ENCODE measurements around the gene ZNF768. TPM values are rescaled to one million over a fixed set of nuclear protein-coding genes. Genes with fewer than 3 reads are reported as not detected.
A peak's percentile ranks its signal among the peaks of the same experiment; 100 is the strongest.

Gene ZNF768
- total and polyA plus RNA-seq, 2 experiments from 2014 or later: 8.3 to 43.0 TPM

- TF ChIP-seq REST (IDR thresholded peaks at IDR 0.05; ENCODE audit: unreplicated experiment) (no peak), STAT1 (IDR thresholded peaks at IDR 0.05; ENCODE audit: unreplicated experiment) (no peak), POLR2AphosphoS5 (IDR thresholded peaks at IDR 0.05; ENCODE audit: low read depth) (no peak), CREB1 (CRISPR knock-in tag; IDR thresholded peaks at IDR 0.05; ENCODE audit: low read depth) (no peak)
- TF ChIP-seq, protein P1, sequence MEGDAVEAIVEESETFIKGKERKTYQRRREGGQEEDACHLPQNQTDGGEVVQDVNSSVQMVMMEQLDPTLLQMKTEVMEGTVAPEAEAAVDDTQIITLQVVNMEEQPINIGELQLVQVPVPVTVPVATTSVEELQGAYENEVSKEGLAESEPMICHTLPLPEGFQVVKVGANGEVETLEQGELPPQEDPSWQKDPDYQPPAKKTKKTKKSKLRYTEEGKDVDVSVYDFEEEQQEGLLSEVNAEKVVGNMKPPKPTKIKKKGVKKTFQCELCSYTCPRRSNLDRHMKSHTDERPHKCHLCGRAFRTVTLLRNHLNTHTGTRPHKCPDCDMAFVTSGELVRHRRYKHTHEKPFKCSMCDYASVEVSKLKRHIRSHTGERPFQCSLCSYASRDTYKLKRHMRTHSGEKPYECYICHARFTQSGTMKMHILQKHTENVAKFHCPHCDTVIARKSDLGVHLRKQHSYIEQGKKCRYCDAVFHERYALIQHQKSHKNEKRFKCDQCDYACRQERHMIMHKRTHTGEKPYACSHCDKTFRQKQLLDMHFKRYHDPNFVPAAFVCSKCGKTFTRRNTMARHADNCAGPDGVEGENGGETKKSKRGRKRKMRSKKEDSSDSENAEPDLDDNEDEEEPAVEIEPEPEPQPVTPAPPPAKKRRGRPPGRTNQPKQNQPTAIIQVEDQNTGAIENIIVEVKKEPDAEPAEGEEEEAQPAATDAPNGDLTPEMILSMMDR (conservative IDR thresholded peaks at IDR 0.05; ENCODE audit: low read depth in 2 of 2): no peak
Measured at GRCh38 chr16:30565526-30565925, 39.2 kb upstream of the ZNF768 start (continued).

DNA sequence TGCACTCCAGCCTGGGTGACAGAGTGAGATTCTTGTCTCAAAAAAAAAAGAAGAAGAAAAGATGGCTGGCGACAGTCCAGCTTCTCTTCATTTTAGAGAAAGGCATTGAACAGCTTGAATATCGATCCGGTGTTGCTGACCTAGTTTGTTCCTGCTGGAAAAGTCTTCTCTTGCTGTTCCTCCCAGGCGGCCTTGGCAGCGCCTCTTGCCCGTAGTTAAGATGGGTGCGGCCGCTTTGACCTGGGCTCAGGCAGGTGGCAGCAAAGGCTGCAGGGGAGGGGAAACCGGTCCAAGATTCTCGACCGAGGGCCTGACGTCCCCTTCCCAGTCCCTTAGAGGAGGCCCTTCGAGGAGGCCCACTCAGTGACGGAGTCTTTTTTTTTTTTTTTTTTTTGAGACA lies 35.7 kb upstream of the ZNF768 start:
- Histone ChIP-seq H3K4me3 (peak overlapping the region; percentile 68), H3K4me1 (ENCODE audit: insufficient read depth) (peaks cover 14% of the 10 kb centered on the region), H3F3A (replicated peaks; ENCODE audit: low read depth) (0 out of 2 replicates have a peak, but pooled peaks cover 15% of the 10 kb centered on the region), H3K36me3 (ENCODE audit: insufficient read depth) (no peaks in the 10 kb centered on the region), H4K20me1 (replicated peaks; ENCODE audit: insufficient read depth) (no peaks in the 10 kb centered on the region), H3K79me2 (replicated peaks; ENCODE audit: insufficient read depth) (no peaks in the 10 kb centered on the region; the same call in 1 of the 2 replicates), H3K27ac (ENCODE audit: low read depth) (no peak overlapping the region), H2AFZ (peak overlapping the region; percentile 98; the same call in 1 of the 2 replicates), H3K4me2 (peak overlapping the region; percentile 88), H3K27me3 (ENCODE audit: insufficient read depth) (no peaks in the 10 kb centered on the region), H3K9me2 (ENCODE audit: insufficient read depth) (0 out of 2 replicates have a peak, but pooled peaks cover 3% of the 10 kb centered on the region)
- no peak for ATAC-seq
- Mint-ChIP-seq H3K36me3 (ENCODE audit: low read depth) (no peaks in the 10 kb centered on the region), H3K4me1 (peaks cover 18% of the 10 kb centered on the region), H3K9me3 (no peaks in the 10 kb centered on the region; the same call in 1 of the 3 replicates), H3K27ac (no peak overlapping the region), H3K4me3 (no peak overlapping the region), H3K27me3 (ENCODE audit: insufficient read depth, low read depth, poor library complexity) (peaks cover 28% of the 10 kb centered on the region)
- peak; percentile 32 for DNase-seq (ENCODE audit: low spot score)
- TF ChIP-seq, protein P2, sequence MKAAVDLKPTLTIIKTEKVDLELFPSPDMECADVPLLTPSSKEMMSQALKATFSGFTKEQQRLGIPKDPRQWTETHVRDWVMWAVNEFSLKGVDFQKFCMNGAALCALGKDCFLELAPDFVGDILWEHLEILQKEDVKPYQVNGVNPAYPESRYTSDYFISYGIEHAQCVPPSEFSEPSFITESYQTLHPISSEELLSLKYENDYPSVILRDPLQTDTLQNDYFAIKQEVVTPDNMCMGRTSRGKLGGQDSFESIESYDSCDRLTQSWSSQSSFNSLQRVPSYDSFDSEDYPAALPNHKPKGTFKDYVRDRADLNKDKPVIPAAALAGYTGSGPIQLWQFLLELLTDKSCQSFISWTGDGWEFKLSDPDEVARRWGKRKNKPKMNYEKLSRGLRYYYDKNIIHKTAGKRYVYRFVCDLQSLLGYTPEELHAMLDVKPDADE (IDR thresholded peaks at IDR 0.05): no peak
- TF ChIP-seq, protein P1 (conservative IDR thresholded peaks at IDR 0.05; ENCODE audit: low read depth in 2 of 2): peak in 1 of 2 experiments; percentile 39; a peak in 2 of 4 replicates

Data from GM23338 (cell line).